ENCODE results near the gene GLIS1.

Gene GLIS1

DNA sequence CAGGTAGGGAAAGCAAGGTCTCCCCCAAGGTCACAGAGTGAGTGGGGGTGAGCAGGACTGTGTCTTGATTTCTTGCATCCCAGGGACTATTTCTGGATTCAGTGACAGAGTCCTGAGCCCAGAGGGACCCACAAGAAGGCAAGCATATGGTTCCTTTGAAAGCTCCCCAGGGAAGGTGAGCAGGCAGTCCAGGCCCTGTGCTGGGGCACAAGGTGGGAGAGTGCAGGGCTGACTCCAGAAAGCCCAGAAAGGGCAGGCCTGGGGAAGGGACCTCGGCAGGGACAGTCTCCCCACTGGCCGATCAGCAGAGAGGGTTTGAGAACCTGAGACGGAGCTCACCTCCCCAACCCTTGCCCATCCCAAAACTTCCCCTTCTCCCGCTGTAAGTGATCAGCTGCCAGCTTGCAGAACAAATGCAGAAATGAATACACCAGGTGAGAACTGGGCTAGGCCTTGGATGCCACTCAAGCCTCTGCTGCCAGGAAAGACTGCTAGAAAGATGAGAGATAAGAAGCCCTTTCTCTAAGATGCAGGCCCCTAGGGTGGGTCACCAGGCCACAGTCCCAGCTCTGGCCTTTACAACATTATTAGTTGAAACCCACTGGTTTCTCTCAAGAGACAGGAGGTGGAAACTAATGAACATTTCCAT is 121.0 kb downstream of the GLIS1 start:
- DNase-seq (ENCODE audit: low spot score) = no peak

DNA sequence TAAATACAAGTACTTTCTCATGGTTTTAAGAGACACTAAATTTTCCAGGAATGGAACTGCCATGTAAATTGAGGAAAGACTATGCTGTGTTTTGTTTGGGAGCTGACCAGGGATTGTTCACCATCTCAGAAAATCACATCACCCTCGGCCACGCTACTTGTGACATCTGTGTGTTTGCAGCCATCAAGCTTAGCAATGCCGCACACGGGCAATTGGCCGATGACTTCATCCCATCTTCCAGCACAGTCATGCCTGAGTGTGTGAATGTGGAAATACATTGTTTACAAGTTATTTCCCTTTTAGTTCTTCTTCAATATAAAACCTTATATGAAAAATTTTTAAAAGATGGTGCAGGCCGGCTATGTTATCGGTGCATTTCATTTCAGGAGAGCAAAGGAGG is 121.6 kb downstream of the GLIS1 start:
- DNase-seq (ENCODE audit: low spot score) = no peak

DNA sequence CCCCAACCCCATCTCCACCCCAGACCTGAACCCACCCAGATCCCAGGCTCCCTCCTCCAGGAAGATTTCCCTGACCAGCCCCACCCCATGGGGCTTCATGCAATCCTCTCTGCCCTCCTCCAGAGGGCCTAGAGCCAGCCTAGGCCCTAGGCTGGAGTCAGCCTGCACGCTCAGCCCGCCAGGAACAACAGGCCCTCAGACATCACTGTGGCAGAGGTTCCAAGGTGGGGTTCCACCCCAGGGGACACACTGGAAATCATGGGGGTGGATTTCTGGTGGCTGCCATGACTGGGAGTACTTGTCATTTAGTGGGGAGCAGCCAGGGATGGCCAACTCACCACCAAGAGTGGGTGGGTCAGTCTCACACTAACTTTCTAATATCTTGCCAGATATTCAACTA is 122.0 kb downstream of the GLIS1 start:
- no peak for DNase-seq (ENCODE audit: low spot score)

DNA sequence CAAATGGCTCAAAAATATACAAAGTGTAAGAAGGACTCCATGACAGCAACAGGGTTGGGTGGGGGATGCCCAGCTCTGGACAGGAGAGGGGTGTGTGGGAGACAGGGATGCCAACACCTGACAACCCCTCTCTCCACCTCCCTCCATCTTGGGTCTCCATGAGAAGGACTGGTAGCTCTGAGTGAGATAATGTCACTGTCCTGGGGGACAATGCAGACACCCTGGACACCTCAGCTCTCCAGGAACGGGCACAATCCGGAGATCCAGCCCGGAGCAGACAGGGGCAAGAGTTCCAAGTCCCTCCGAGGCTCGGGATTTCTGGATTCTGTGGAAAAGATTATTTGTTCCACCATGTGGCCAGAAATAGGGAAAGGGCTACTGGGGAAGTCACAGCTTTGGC is 122.5 kb downstream of the GLIS1 start:
- no peak for DNase-seq (ENCODE audit: low spot score)

DNA sequence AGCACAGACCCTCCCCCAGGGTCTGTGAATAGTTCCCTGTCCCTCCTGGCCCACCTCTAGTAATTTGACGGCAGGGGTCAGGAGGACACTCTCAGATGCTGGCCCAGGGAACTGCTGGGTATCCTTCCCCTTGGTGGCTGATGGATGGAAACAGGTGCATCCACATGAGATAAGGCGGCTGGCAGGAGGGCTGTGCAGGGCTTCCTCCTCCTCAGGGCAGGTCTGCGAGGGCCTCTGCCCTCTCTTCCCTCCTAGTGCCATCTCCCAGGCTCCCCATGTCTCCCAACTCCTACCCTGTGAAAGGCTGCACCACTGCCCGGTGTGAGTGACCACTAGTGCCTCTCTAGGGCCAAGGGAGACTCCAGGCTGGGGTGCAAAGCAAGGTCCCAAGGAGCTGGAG is 123.9 kb downstream of the GLIS1 start:
- DNase-seq (ENCODE audit: low spot score) = no peak

DNA sequence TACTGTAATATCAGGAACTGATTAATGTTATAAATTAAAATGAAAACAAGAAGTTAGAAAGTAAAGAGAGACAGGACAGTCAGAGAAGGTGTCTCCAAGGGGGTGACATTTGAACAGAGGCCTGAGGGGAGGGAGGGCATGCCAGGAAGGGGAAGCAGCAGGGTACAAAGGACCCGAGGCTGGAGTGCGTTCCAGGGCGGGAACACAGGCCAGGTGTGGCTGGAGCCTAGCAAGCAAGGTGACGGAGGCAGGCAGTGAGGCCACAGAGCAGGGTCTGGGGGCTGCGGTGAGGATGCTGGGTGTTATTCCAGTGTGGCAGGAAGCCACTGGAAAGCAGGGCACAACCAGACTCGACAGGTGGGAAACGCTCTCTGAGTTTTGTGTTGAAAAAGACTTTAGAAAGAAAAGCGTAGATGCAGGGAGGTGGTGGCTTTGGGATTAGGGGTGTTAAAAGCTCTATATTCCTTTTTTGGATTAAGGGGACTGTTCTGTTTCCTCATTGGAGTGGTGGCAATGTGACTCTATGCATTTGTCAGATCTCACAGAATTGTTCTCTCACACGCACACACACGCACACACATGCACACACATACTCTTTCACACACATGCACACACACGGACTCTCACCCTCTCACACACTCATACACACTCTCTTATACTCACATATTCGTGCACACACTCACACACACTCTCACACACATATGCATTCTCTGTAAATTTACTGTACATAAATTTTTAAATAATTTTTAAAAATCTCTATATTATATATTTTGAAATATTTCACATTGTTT is 124.5 kb downstream of the GLIS1 start:
- no peak for DNase-seq (ENCODE audit: low spot score)

DNA sequence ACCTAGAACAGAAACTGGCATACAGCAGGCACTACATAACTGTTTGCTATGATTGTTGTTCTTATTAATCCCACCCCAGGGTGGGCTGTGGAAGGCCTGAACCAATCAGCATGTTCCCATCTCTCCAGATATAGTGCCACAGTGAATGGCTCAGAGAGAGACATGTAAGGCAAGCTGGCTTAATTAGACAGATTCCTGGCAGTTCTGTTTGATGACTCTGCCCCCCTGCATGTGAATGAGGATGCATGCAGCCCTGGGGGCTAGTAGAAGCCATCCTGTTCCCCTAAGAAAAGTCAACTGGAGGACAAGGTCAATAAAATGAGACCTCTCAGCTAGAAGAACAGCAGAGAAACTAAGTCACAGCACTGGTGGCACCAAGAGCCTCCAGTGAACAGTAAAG is 130.3 kb downstream of the GLIS1 start:
- no peak for DNase-seq (ENCODE audit: low spot score)

DNA sequence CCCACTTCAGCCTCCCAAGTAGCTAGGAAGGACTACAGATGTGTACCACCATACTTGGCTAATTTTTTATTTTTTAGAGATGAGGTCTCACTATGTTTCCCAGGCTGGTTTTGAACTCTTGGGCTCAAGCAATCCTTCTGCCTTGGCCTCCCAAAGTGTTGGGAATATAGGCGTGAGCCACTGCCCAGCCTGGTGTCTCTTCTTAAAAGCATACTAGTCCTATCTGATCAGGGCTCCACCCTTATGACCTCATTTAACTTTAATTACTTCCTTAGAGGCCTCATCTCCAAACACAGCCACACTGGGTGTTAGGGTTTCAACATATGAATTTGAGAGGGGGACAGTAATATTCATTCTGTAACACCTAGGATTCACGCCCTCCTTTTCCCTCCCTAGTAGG is 130.9 kb downstream of the GLIS1 start:
- no peak for DNase-seq (ENCODE audit: low spot score)

DNA sequence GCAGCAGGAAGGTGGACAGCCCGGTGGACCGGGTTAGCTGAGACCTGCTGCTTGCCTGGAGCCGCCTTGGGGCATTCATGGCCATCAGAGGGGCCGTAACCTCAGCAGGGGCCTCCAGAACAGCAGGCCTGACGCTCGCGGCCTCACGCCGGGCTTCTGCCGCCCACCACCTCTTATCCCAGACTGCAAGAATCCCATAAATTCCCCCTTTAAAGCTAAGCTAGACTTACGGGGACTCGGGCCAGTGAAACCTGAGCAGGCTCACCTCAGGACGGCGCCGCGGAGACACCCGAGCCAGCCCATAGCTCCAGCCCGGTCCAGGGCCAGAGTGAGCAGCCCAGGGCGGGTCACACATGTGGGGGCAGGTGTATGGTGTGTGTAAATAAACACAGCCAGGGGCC is 132.3 kb downstream of the GLIS1 start:
- DNase-seq (ENCODE audit: low spot score) = peak; percentile 61

DNA sequence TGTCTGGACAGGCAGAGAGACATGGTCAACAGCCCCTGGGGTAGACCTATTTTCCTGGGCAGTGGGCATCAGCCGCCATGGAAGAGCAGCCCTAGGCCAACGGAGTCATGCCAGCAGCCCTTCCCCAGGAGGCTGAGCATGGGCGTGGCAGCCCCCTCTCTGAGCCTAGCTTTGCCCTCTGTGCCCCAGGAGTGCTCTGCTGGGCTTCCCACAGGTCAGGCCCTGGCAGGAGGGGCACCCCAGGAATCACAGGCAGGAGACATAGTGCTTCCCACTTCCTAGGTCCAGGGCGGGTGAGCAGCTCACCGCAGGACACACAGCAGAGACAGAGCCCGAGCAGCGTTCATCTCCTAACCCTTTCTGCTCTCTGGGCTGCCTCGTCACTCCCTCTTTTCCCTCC is 132.8 kb downstream of the GLIS1 start:
- no peak for DNase-seq (ENCODE audit: low spot score)

DNA sequence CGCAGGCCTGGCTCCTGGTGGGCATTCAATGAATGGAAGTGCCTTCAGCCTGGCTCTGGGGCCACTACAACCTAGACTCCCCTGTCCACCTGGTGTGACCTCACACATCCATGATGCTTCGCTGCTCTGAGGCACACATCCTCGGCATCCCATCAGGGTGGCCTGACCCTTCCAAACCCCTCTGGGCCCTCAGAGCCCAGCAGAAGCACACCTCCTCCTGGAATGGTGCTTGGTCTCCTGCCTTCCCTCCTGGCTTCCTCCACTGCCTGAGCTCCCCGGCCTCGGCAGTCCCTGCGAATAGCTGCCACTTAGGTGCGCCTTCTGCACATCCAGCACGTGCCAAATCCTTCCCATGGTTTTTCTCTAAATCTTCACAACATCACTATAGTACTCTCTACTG is 133.8 kb downstream of the GLIS1 start:
- no peak for DNase-seq (ENCODE audit: low spot score)

DNA sequence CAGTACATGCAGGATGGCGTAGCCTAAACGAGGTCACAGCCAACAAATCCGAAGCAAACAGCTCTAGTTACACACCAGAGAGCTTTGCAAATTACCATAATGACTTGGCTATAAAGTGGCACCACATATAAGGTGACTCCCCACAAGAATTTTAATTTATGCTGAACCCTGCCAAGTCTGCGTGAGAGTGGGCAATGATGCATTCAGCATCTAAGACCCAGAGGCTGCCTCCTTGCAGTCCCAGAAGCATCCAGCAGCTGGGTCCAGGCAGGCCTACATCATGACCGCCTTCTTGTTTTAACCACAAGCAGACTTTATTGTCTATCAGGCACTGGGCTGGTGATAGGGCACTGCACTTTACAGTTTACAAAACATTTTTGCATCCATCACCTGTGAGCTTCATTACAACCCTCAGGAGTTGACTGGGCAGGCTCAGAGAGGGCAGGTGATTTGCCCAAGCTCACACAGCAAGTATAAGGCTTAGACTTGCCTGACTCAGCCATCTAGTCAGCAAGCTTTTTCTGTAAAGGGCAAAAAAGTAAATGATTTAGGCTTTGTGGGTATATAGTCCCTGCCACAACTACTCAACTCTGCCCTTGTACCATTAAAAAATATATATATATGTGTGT is 134.6 kb downstream of the GLIS1 start:
- no peak for DNase-seq (ENCODE audit: low spot score)

DNA sequence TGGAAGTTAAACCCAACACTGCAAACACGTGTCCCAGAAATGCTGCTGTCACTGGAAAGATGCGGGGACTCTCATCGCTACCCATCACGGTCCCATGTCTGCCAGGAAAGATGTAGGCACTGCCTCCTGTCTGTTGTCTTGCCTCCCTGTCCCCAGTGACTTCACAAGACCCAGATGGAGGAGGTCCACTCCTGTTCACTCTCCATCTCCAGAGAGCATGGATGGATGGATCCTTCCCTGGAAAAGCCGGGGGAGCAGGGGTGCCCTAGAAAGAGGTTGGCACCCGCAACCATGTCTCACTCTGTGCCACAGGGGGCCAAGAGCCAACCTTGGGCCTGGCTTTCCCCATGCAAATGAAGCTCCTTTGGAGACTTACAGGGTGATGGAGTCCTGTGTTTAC is 135.5 kb downstream of the GLIS1 start:
- DNase-seq (ENCODE audit: low spot score) = no peak

DNA sequence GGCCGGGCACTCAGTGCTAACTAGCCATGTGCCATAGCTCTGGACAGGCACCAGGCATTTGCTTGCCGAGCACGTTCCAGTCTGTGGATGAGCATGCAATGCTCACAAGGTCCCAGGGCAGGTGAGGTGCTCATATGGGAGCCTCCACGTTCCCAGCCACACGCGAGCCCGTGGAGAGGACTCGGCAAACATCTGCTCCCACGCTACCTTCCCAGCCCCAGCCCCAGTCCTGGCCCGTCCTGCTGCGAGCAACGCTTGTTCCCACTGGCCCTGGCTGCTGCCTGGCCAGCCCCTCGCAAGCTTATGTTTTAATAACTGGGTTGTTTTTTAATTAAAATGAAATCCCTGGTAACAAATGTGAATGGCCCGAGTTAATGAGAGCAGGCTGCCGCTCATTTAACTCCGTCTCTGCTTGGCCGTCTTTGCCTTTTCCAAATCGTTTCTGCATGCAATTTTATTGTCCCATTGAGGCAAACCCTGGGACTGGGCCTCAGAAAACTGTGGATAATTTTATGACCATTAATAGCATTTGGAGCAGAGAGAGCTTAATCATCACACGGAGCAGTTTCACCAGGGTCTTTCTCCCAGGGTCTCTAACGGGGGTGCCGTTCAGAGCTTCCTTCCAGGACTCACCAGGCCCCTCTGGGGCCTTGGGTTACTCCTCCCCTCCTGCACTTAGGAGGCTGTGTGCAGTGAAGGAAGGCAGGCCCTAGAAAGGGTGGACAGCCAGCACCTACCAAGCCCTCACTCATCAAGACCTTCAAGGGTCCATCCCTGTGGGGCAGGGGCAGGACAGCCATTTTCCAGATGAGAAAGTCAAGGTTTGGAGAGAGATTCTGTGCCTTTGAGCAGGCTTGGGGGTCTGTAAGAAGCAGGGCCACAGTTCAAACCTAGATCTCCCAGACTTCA is 136.8 kb downstream of the GLIS1 start:
- no peak for DNase-seq (ENCODE audit: low spot score)

DNA sequence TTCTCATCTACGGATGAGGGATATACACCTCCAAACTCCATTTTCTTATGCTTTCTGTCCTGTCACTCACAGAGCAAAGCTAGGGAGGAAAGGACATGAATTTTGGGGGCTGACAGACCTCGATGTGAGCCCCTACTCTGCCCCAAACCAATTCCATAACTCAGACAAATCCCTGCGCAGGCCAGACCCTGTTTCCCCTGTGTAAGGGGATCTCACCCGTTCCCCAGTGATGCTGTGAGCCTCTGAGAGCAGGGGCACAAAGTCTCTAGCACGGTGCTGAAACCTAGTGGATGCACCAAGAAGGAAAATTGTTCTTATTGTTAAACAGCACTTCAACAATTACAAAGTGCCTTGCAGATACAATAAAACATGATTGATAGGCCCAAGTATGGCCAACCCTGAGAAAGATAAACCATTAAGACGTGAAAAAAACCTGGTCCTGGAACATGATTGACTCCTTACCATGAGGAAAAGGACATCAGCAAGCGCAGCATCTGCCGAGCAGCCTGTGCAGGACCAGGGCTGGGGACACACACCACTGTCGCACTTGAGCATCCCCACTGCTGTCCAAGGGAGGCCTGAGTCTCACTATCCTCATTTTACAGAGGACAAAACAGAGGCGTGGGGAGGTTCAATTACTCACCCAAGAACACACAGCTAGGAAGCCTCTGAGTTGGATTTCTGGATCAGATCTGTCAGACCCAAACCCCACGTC is 137.8 kb downstream of the GLIS1 start:
- DNase-seq (ENCODE audit: low spot score) = no peak

DNA sequence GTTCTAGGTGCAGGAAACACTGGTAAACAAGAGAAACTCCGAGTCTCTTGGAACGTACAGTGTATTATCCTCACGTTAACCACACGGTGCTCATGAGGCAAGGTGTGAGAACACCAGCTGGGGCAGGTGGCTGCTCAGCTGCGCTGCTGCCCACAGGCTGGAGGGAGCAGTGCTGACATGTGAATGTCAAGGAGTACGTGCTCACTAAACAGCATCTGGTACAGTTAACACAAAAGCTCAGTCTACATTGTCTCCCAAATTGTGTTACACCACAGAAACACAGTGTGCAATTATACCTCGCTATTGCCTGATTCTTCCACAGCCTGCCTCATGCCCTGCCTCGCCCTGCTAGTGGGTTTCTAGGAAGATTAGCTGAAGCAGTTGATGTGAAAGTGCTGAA is 138.4 kb downstream of the GLIS1 start:
- DNase-seq (ENCODE audit: low spot score) = no peak

DNA sequence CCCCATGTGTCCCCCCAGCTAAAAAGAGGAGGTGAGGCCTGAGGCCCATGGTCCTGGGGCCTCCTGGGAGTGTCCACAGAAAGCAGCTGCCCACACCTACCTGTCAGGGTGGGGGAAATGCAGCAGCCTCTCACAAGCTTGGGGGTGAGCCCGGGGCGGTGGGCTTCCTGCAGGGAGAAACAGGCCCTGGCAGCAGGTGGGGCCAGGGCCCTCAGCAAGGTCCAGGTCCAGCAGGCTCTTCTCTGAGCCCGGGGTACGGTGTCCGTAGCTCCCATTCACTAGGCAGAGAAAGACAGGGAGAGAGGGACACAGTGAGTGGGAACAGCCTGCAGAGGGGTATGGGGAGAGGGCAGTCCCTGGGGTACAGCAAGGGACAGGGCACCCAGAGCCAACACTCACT is 139.0 kb downstream of the GLIS1 start:
- no peak for DNase-seq (ENCODE audit: low spot score)

DNA sequence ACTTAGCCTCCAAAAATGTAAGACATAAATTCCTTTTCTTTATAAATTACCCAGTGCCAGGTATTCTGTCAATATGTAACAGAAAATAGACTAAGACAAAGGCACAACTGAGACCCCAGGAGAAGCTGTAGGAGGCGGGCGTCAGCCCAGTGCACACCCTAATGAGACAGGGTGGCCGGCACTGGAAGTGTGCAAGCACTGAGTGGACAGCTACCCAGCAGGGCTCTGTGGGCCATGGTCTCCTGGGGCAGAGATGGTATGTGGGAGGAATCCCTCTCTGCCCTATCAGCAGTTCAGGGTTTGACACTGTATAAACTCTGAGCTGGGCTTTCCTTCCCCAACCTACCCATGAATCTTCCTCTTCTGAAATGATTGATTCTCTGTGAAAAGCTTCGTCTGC is 139.5 kb downstream of the GLIS1 start:
- DNase-seq (ENCODE audit: low spot score) = no peak

DNA sequence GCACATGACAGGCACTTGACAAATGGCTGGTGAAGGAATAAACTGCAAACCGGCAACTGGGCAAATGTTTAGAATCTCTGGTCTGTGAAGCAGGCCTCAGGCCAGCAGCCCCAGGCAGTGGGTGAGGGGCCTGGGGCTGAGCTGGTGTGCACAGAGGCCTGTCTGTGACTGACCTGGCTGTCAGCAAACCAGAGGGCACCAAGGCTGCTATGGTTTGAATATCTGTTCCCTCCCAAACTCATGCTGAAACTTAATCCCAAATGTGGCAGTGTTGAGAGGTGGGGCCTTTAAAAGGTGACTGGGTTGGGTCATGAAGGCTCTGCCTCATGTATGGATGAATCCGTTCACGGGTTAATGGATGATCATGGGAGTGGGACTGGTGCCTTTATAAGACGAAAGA is 140.0 kb downstream of the GLIS1 start:
- no peak for DNase-seq (ENCODE audit: low spot score)

DNA sequence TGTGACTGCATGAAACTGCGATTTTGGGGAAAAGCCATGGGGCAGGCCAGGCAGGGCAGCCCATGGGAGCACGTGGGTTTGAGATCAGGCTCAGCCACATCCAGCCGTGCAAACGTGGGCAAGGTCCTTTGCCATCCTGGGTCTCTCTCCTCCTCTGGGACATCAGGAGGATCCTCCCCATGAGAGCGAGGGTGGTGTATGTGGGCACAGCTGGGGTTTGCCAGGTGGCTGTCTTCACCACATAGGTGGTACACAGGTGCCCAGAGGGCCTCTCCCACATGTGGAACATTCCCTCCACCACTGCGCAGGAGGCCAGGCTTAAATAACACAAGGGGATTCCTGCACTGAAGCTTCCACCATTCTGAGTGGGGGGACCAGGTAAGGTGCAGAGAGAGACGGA is 143.1 kb downstream of the GLIS1 start:
- no peak for DNase-seq (ENCODE audit: low spot score)

DNA sequence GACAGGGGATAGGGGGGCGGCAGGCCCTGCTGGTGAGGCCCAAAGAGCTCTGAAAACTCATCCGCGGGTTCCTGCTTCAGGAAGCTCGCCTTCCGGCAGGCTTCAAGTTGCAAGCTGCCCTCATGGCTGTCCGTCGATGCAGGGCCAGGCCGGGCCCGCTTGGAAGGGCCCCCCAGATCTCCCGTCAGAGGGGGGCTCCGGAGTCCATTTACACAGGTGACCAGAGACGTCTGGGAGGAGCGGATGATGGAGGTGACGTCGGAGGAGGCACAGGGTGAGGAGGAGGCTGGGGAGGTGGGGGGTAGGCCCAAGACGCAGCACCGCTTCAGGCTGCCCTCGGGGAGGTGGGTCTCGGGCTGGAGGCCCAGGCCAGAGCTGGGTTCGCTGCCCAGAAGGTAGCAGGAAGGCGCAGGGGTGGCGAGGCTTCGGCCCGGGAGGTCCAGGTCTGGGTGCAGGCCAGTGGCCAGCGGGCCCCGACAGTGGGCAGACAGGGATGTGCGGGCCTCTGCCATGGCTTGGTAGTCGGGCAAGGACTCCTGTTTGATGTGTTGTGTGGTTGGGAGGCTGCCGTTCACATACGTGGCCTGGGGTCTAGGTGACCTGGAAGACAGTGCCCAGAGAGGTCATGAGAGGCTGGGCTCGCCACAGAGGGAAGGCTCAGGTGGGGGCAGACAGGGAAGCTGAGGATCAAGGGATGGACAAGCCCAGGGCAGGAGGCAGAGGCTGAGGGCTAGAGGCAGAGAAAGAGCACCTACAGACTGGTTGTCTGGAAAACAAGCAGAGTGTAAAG is 144.4 kb downstream of the GLIS1 start:
- no peak for DNase-seq (ENCODE audit: low spot score)
